ENCODE results near the gene CDO1. TPM values are rescaled to one million over a fixed set of nuclear protein-coding genes. Genes with fewer than 3 reads are reported as not detected.
A peak's percentile ranks its signal among the peaks of the same experiment; 100 is the strongest.

Gene CDO1
- polyA plus RNA-seq (2012; ENCODE audit: low read depth, missing spikeins), result 0.10 TPM

DNA sequence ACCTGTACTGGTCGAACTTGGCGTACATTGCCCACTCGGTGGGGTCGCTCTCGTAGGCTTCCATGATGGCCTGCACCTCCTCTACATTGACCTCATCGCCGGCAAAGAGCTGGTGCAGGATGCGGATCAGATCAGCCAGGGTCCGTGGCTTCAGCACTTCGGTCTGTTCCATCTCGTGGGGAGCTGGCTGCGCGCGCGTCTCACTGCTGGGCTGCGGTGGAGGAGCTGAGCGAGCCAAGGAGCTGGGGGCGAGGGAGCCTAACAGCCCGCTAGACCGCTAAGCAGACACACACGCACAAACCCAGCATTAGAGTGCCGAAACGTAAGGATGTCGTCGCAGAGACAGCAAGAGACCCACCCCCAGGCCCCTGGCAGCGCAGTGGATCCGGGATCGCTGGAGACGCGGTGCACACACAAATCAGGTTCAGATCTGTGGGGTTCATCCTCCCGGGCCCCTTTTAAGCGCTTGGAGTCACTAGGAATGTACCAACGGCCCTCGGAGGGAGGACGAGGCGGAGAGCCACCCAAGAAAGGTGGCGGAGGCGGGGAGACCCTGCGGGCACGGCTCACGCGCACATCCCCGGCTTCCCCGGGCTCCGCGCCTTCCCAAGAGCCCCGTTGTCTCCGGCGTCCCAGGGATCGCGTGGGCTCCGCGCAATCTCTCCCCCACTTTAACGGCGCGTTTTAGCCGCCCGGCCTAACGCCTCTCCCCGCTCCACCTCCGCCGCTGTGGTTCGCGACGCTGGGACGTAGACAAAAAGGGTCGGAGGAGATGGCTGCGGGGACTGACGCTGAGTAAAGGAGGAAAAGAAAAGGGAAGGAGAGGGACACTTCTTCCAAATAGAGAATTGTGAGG is at the start of gene CDO1:
Gene CDO1 (minus strand): TSS at position 434 of the 856 bp plus-strand sequence. CDS start 262 bp downstream, at position 172.
- FAIRE-seq (peak; percentile 74), DNase-seq (ENCODE audit: insufficient read length, low spot score) (peak; percentile 28)
- no peak for TF ChIP-seq POLR2A (IDR thresholded peaks at IDR 0.05; ENCODE audit: low read depth, low read length)
- TF ChIP-seq SPI1 (IDR thresholded peaks at IDR 0.05; ENCODE audit: low read depth, low read length), result no peak
- no peak for TF ChIP-seq POU2F2 (IDR thresholded peaks at IDR 0.05; ENCODE audit: low read depth, low read length)
- no peak for TF ChIP-seq POLR2AphosphoS5 (IDR thresholded peaks at IDR 0.05; ENCODE audit: low read depth, low read length)
- TF ChIP-seq PAX5 (IDR thresholded peaks at IDR 0.05; ENCODE audit: insufficient read depth, low read length, severe bottlenecking), result no peak
- TF ChIP-seq TAF1 (IDR thresholded peaks at IDR 0.05; ENCODE audit: low read depth, low read length), result no peak

GRCh38 chr5:115859378-115859777 is 42.9 kb upstream of the CDO1 start:
- FAIRE-seq, result no peak
- no peak for DNase-seq (ENCODE audit: insufficient read length, low spot score)
- TF ChIP-seq POLR2A (IDR thresholded peaks at IDR 0.05; ENCODE audit: low read depth, low read length), result no peak
- no peak for TF ChIP-seq PAX5 (IDR thresholded peaks at IDR 0.05; ENCODE audit: insufficient read depth, low read length, severe bottlenecking)
- no peak for TF ChIP-seq TAF1 (IDR thresholded peaks at IDR 0.05; ENCODE audit: low read depth, low read length)
- no peak for TF ChIP-seq POU2F2 (IDR thresholded peaks at IDR 0.05; ENCODE audit: low read depth, low read length)

DNA sequence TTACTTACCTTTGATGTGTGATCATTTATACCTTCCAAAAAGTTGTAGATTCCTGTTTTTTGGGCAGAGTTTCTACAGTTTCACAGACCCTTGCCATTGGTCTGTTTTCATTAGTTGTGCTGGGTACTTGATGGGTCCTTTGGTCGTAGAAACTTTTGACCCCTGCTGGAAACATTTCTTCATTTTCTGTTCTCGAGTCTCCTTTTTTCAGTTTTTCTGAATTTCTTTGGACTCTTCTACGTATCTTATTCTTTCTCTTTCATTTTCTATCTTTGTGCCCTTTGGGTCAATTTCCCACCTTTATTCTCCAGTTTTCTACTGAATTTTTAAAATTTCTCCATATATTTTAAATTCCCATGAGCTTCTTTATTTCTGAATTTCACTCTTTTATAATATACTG is 41.9 kb upstream of the CDO1 start:
- FAIRE-seq (no peak), DNase-seq (ENCODE audit: insufficient read length, low spot score) (no peak)
- TF ChIP-seq PAX5 (IDR thresholded peaks at IDR 0.05; ENCODE audit: insufficient read depth, low read length, severe bottlenecking), result no peak
- no peak for TF ChIP-seq POLR2A (IDR thresholded peaks at IDR 0.05; ENCODE audit: low read depth, low read length)
- no peak for TF ChIP-seq TAF1 (IDR thresholded peaks at IDR 0.05; ENCODE audit: low read depth, low read length)
- TF ChIP-seq POLR2AphosphoS5 (IDR thresholded peaks at IDR 0.05; ENCODE audit: low read depth, low read length), result no peak
- no peak for TF ChIP-seq SPI1 (IDR thresholded peaks at IDR 0.05; ENCODE audit: low read depth, low read length)

DNA sequence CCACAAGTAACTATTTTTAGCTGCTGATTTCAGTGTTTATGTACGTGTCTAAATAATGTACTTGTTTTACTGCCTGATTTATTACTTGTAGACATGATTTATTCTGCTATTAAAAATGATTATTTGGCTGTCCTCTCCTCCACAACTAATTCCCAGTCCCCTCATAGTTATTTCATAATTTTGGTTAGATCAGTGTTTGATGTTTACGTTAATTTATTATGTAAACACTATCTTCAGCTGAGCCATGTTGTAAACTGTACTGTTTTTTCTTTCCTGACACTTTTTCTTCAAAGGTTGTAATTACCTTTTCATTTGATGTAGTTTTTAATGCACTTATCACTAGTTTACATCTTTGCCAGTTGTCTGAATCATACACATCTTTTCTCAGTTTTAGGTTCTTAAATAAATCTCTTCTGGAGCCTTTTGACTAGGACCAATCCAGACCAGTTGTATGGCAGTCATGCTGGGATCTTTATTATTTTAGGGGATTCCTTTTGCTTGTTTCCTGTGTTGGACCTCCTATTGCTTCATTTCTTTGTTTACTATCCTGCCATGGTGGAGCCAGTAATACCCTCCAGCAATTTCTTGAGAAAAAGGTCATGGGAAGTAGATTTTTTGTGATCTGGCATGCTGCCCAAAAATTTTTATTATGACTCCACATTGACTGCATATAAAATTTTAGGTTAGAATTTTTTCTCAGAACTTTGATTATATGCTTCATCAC is 41.3 kb upstream of the CDO1 start:
- FAIRE-seq (no peak), DNase-seq (ENCODE audit: insufficient read length, low spot score) (no peak)
- TF ChIP-seq POLR2A (IDR thresholded peaks at IDR 0.05; ENCODE audit: low read depth, low read length), result no peak
- no peak for TF ChIP-seq PAX5 (IDR thresholded peaks at IDR 0.05; ENCODE audit: insufficient read depth, low read length, severe bottlenecking)
- TF ChIP-seq POLR2AphosphoS5 (IDR thresholded peaks at IDR 0.05; ENCODE audit: low read depth, low read length), result no peak
- no peak for TF ChIP-seq SPI1 (IDR thresholded peaks at IDR 0.05; ENCODE audit: low read depth, low read length)

GRCh38 chr5:115857057-115857479 is 40.6 kb upstream of the CDO1 start:
- TF ChIP-seq POLR2AphosphoS5 (IDR thresholded peaks at IDR 0.05; ENCODE audit: low read depth, low read length), result no peak
- TF ChIP-seq SPI1 (IDR thresholded peaks at IDR 0.05; ENCODE audit: low read depth, low read length), result no peak
- no peak for TF ChIP-seq TAF1 (IDR thresholded peaks at IDR 0.05; ENCODE audit: low read depth, low read length)
- no peak for TF ChIP-seq POLR2A (IDR thresholded peaks at IDR 0.05; ENCODE audit: low read depth, low read length)
- TF ChIP-seq POU2F2 (IDR thresholded peaks at IDR 0.05; ENCODE audit: low read depth, low read length), result no peak
- no peak for TF ChIP-seq PAX5 (IDR thresholded peaks at IDR 0.05; ENCODE audit: insufficient read depth, low read length, severe bottlenecking)
- FAIRE-seq (peak; percentile 33), DNase-seq (ENCODE audit: insufficient read length, low spot score) (no peak)

DNA sequence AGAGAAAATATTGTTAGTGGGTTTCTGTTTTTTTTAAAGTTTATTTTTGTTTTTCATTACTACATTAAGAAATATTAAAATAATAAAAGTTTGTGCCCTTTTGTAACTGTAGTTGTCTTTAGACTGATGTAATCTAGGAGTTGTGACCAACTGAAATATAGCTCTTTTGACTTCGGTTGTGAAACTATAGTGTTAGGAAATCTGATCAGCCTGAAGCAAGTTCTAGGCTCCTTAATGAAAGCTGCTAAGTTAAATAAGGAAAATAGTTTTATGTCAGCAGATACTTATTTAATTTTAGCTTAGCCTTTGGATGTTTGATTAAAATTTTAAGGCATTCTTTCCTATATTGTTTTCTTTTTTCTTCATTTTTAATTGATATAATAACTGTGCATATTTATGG is 39.5 kb upstream of the CDO1 start:
- FAIRE-seq (no peak), DNase-seq (ENCODE audit: insufficient read length, low spot score) (no peak)
- no peak for TF ChIP-seq POLR2A (IDR thresholded peaks at IDR 0.05; ENCODE audit: low read depth, low read length)
- TF ChIP-seq PAX5 (IDR thresholded peaks at IDR 0.05; ENCODE audit: insufficient read depth, low read length, severe bottlenecking), result no peak
- no peak for TF ChIP-seq SPI1 (IDR thresholded peaks at IDR 0.05; ENCODE audit: low read depth, low read length)
- no peak for TF ChIP-seq TAF1 (IDR thresholded peaks at IDR 0.05; ENCODE audit: low read depth, low read length)
- TF ChIP-seq POLR2AphosphoS5 (IDR thresholded peaks at IDR 0.05; ENCODE audit: low read depth, low read length), result no peak
- no peak for TF ChIP-seq POU2F2 (IDR thresholded peaks at IDR 0.05; ENCODE audit: low read depth, low read length)

- FAIRE-seq, result no peak
- no peak for TF ChIP-seq SPI1 (IDR thresholded peaks at IDR 0.05; ENCODE audit: low read depth, low read length)
- no peak for TF ChIP-seq PAX5 (IDR thresholded peaks at IDR 0.05; ENCODE audit: insufficient read depth, low read length, severe bottlenecking)
- no peak for TF ChIP-seq POU2F2 (IDR thresholded peaks at IDR 0.05; ENCODE audit: low read depth, low read length)
- no peak for TF ChIP-seq TAF1 (IDR thresholded peaks at IDR 0.05; ENCODE audit: low read depth, low read length)
- DNase-seq (ENCODE audit: insufficient read length, low spot score), result no peak
Measured at GRCh38 chr5:115854139-115854538, 37.7 kb upstream of the CDO1 start.

GRCh38 chr5:115850744-115851416 is 34.4 kb upstream of the CDO1 start:
- FAIRE-seq, result peak; percentile 20
- no peak for TF ChIP-seq TAF1 (IDR thresholded peaks at IDR 0.05; ENCODE audit: low read depth, low read length)
- TF ChIP-seq SPI1 (IDR thresholded peaks at IDR 0.05; ENCODE audit: low read depth, low read length), result no peak
- no peak for TF ChIP-seq POLR2A (IDR thresholded peaks at IDR 0.05; ENCODE audit: low read depth, low read length)
- no peak for TF ChIP-seq POLR2AphosphoS5 (IDR thresholded peaks at IDR 0.05; ENCODE audit: low read depth, low read length)
- no peak for TF ChIP-seq POU2F2 (IDR thresholded peaks at IDR 0.05; ENCODE audit: low read depth, low read length)
- no peak for TF ChIP-seq PAX5 (IDR thresholded peaks at IDR 0.05; ENCODE audit: insufficient read depth, low read length, severe bottlenecking)
- no peak for DNase-seq (ENCODE audit: insufficient read length, low spot score)

- FAIRE-seq (no peak), DNase-seq (ENCODE audit: insufficient read length, low spot score) (no peak)
- no peak for TF ChIP-seq PAX5 (IDR thresholded peaks at IDR 0.05; ENCODE audit: insufficient read depth, low read length, severe bottlenecking)
Measured at GRCh38 chr5:115849258-115849798, 32.9 kb upstream of the CDO1 start.

Data from GM12891 (cell line).